H9 (cell line): ENCODE data around the gene CD47. TPM values are rescaled to one million over a fixed set of nuclear protein-coding genes. Genes with fewer than 3 reads are reported as not detected.

Experiments used
- DNase-seq: peaks from one replicate; pipeline ENCODE4 v3.0.0-alpha.2; 2017
- H2AFZ ChIP-seq: one replicate; pipeline ENCODE4 v1.6.1; 2013; ENCODE audit warnings: mild to moderate bottlenecking, low read length, control low read depth, moderate library complexity
- H2AK5ac ChIP-seq: 2 replicates; pipeline ENCODE4 v1.6.1; 2013; ENCODE audit warnings: low read length, control low read depth, mixed read lengths; ENCODE audit not compliant: insufficient read length
- H2BK120ac ChIP-seq: one replicate; pipeline ENCODE4 v1.6.1; 2013; ENCODE audit warnings: low read depth, mild to moderate bottlenecking, low read length, control low read depth, inconsistent platforms; ENCODE audit not compliant: poor library complexity, severe bottlenecking
- H2BK12ac ChIP-seq: 2 replicates; pipeline ENCODE4 v1.6.1; 2013; ENCODE audit warnings: low read length, control low read depth, mixed read lengths, low read depth; ENCODE audit not compliant: insufficient read length
- H2BK15ac ChIP-seq: 2 replicates; pipeline ENCODE4 v1.6.1; 2013; ENCODE audit warnings: low read depth, low read length, control low read depth
- H2BK20ac ChIP-seq: one replicate; pipeline ENCODE4 v1.6.1; 2013; ENCODE audit warnings: low read depth, mild to moderate bottlenecking, low read length, control low read depth, inconsistent platforms; ENCODE audit not compliant: poor library complexity, severe bottlenecking
- H2BK5ac ChIP-seq: 2 replicates; pipeline ENCODE4 v1.6.1; 2013; ENCODE audit warnings: low read length, control low read depth, mixed read lengths; ENCODE audit not compliant: insufficient read length
- H3K14ac ChIP-seq: 2 replicates; pipeline ENCODE4 v1.6.1; 2013; ENCODE audit warnings: low read length, control low read depth; ENCODE audit not compliant: insufficient read depth
- H3K18ac ChIP-seq: 2 replicates; pipeline ENCODE4 v1.6.1; 2013; ENCODE audit warnings: low read depth, mild to moderate bottlenecking, mixed read lengths, low read length, control low read depth; ENCODE audit not compliant: insufficient read length
- H3K23ac ChIP-seq: 2 replicates; pipeline ENCODE4 v1.6.1; 2013; ENCODE audit warnings: low read length, control low read depth, mixed read lengths, low read depth; ENCODE audit not compliant: insufficient read length
- H3K23me2 ChIP-seq: 2 replicates; pipeline ENCODE4 v1.6.1; 2013; ENCODE audit warnings: low read depth, mild to moderate bottlenecking, mixed read lengths, low read length, control low read depth; ENCODE audit not compliant: insufficient read length, poor library complexity, severe bottlenecking
- H3K27ac ChIP-seq: 2 replicates; pipeline ENCODE4 v1.5.1; 2013; ENCODE audit warnings: low read length, control low read depth, mixed read lengths, low read depth; ENCODE audit not compliant: insufficient read length
- H3K27me3 ChIP-seq: 2 replicates; pipeline ENCODE4 v1.6.1; 2013; ENCODE audit warnings: low read length, control low read depth, inconsistent platforms; ENCODE audit not compliant: insufficient read depth
- H3K4ac ChIP-seq: 2 replicates; pipeline ENCODE4 v1.6.1; 2013; ENCODE audit warnings: low read depth, mild to moderate bottlenecking, control low read depth, inconsistent platforms, low read length, moderate library complexity
- H3K4me1 ChIP-seq: 2 replicates; pipeline ENCODE4 v1.6.1; 2013; ENCODE audit warnings: low read length, control low read depth, inconsistent platforms; ENCODE audit not compliant: insufficient read depth
- H3K4me2 ChIP-seq: 2 replicates; pipeline ENCODE4 v1.6.1; 2013; ENCODE audit warnings: low read length, control low read depth, mixed read lengths; ENCODE audit not compliant: insufficient read length, insufficient read depth
- H3K56ac ChIP-seq: 2 replicates; pipeline ENCODE4 v1.6.1; 2013; ENCODE audit warnings: low read depth, mild to moderate bottlenecking, mixed read lengths, low read length, control low read depth; ENCODE audit not compliant: insufficient read length
- H3K79me1 ChIP-seq: 2 replicates; pipeline ENCODE4 v1.6.1; 2013; ENCODE audit warnings: low read depth, mild to moderate bottlenecking, moderate library complexity, low read length, control low read depth, inconsistent platforms; ENCODE audit not compliant: insufficient read depth, poor library complexity, severe bottlenecking
- H3K79me2 ChIP-seq: 2 replicates; pipeline ENCODE4 v1.6.1; 2013; ENCODE audit warnings: low read length, control low read depth, inconsistent platforms; ENCODE audit not compliant: insufficient read depth
- H3K9ac ChIP-seq: 2 replicates; pipeline ENCODE4 v1.6.1; 2013; ENCODE audit warnings: low read length, control low read depth, mixed read lengths; ENCODE audit not compliant: insufficient read length; ENCODE audit errors: extremely low read depth
- H3K9me3 ChIP-seq: one replicate; pipeline ENCODE4 v1.6.1; 2013; ENCODE audit warnings: low read depth, low read length, inconsistent platforms; ENCODE audit not compliant: control insufficient read depth
- H3T11ph ChIP-seq: one replicate; pipeline ENCODE4 v1.6.1; 2013; ENCODE audit warnings: mild to moderate bottlenecking, low read length, control low read depth, inconsistent platforms
- H4K20me1 ChIP-seq: one replicate; pipeline ENCODE4 v1.6.1; 2013; ENCODE audit not compliant: control insufficient read depth, insufficient read length, insufficient read depth
- H4K5ac ChIP-seq: 2 replicates; pipeline ENCODE4 v1.6.1; 2013; ENCODE audit warnings: low read depth, mild to moderate bottlenecking, mixed read lengths, low read length, control low read depth; ENCODE audit not compliant: insufficient read length
- H4K8ac ChIP-seq: replicated peaks from 2 replicates; pipeline ENCODE4 v1.6.1; 2013; ENCODE audit warnings: low read length, control low read depth, mixed read lengths, low read depth; ENCODE audit not compliant: insufficient read length
- H4K91ac ChIP-seq: 2 replicates; pipeline ENCODE4 v1.6.1; 2013; ENCODE audit warnings: low read depth, mild to moderate bottlenecking, moderate library complexity, mixed read lengths, low read length, control low read depth; ENCODE audit not compliant: insufficient read length
- H3K27ac Mint-ChIP-seq, 3 experiments: 2 replicates in 2 of 3; 3 replicates in 1 of 3; pipeline ENCODE4 v1.8.0; 2020 to 2021; ENCODE audit warnings: mixed read lengths in 3 of 3, mild to moderate bottlenecking in 1 of 3, moderate library complexity in 1 of 3
- H3K27me3 Mint-ChIP-seq: 2 replicates; pipeline ENCODE4 v1.8.0; 2021; ENCODE audit warnings: low read depth, mild to moderate bottlenecking, moderate library complexity, mixed read lengths
- H3K36me3 Mint-ChIP-seq, 3 experiments: 2 replicates in 2 of 3; 3 replicates in 1 of 3; pipeline ENCODE4 v1.8.0; 2020 to 2021; ENCODE audit warnings: low read depth in 3 of 3, mixed read lengths in 3 of 3; ENCODE audit not compliant: insufficient read depth in 1 of 3
- H3K4me1 Mint-ChIP-seq, 2 experiments: 2 replicates each; pipeline ENCODE4 v1.8.0; 2020; ENCODE audit warnings: mixed read lengths in 2 of 2
- H3K4me3 Mint-ChIP-seq, 2 experiments: 2 replicates in 1 of 2; 3 replicates in 1 of 2; pipeline ENCODE4 v1.8.0; 2020 to 2021; ENCODE audit warnings: mild to moderate bottlenecking in 2 of 2, mixed read lengths in 2 of 2, moderate library complexity in 1 of 2
- H3K9me3 Mint-ChIP-seq, 2 experiments: 2 replicates in 1 of 2; 3 replicates in 1 of 2; pipeline ENCODE4 v1.8.0; 2020; ENCODE audit warnings: mild to moderate bottlenecking in 2 of 2, mixed read lengths in 2 of 2, moderate library complexity in 1 of 2
- WGBS: extraction: QIAGEN DNeasy Blood & Tissue Kit; methylation state at CpG from one replicate; pipeline ENCODE4 v1.1.7; 2013; ENCODE audit warnings: missing lambda C conversion rate, low lambda C conversion rate, mixed read lengths; ENCODE audit not compliant: insufficient read length; ENCODE audit errors: extremely low coverage; 5-methylcytosine and 5-hydroxymethylcytosine counted together
- total RNA-seq: library from RNA; stranded (reverse); gene quantifications from 2 replicates; pipeline ENCODE4 v1.2.1, GENCODE V29; 2021
- TF ChIP-seq, protein P1 (sequence below): fragments of 200-600 bp; sonication (generic); conservative IDR thresholded peaks from 3 replicates; pipeline ENCODE4 v1.8.0; 2021; ENCODE audit warnings: antibody characterized with exemption, mild to moderate bottlenecking

CD47 gene
- total RNA-seq, 1 experiment from 2014 or later: 15.4 TPM

DNA sequence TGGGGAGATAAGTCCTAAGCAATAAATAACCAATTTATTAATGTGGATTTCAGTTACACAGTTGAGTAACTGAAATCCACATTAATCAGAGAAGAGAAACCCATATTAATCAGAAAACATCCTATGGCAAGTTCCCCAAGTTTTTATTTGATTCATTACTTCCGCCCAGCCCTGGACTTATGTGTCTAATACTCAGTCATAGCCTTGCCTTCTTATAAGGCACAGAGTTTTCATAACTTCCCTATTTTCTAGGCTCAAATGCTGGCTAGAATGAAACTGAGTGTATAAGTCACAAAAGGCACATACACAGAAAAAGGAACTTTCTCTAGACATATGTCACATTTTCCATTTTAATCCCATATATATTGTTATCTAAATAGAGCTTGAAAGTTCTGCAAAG is 28.8 kb downstream of the CD47 start:
- WGBS: no CpG with 5 or more reads among the region's 1 CpG

More for the DNA sequence above, 28.8 kb downstream of the CD47 start:
- Mint-ChIP-seq H3K4me1 (peaks cover 3% of the 10 kb centered on the region in 2 experiments; a peak in 1 of 4 replicates), H3K4me3 (no peak overlapping the region), H3K27ac (no peak overlapping the region), H3K27me3 (no peaks in the 10 kb centered on the region), H3K9me3 (no peaks in the 10 kb centered on the region), H3K36me3 (no peaks in the 10 kb centered on the region; a peak in 1 of 7 replicates)
- Histone ChIP-seq H3K23ac (no peak overlapping the region), H3K79me2 (no peaks in the 10 kb centered on the region), H4K91ac (no peak overlapping the region), H4K8ac (no peak overlapping the region), H3K9ac (no peak overlapping the region), H4K5ac (no peak overlapping the region), H3K56ac (no peak overlapping the region), H3K27ac (no peak overlapping the region), H3K4me1 (no peaks in the 10 kb centered on the region; the same call in 1 of the 2 replicates), H3K4ac (no peak overlapping the region), H2BK20ac (no peak overlapping the region), H2BK12ac (no peak overlapping the region), H2BK5ac (no peak overlapping the region), H3T11ph (no peak overlapping the region), H3K27me3 (no peaks in the 10 kb centered on the region), H2AK5ac (no peak overlapping the region), H3K18ac (no peak overlapping the region), H3K23me2 (no peaks in the 10 kb centered on the region), H3K9me3 (no peaks in the 10 kb centered on the region), H3K79me1 (no peaks in the 10 kb centered on the region), H2BK15ac (no peak overlapping the region), H2BK120ac (no peak overlapping the region), H3K4me2 (no peak overlapping the region), H2AFZ (no peak overlapping the region), H4K20me1 (no peaks in the 10 kb centered on the region), H3K14ac (no peak overlapping the region)
- TF ChIP-seq, protein P1, sequence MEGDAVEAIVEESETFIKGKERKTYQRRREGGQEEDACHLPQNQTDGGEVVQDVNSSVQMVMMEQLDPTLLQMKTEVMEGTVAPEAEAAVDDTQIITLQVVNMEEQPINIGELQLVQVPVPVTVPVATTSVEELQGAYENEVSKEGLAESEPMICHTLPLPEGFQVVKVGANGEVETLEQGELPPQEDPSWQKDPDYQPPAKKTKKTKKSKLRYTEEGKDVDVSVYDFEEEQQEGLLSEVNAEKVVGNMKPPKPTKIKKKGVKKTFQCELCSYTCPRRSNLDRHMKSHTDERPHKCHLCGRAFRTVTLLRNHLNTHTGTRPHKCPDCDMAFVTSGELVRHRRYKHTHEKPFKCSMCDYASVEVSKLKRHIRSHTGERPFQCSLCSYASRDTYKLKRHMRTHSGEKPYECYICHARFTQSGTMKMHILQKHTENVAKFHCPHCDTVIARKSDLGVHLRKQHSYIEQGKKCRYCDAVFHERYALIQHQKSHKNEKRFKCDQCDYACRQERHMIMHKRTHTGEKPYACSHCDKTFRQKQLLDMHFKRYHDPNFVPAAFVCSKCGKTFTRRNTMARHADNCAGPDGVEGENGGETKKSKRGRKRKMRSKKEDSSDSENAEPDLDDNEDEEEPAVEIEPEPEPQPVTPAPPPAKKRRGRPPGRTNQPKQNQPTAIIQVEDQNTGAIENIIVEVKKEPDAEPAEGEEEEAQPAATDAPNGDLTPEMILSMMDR: no peak
- DNase-seq: no peak
